ENCODE data around the gene PRKAA1. TPM values are rescaled to one million over a fixed set of nuclear protein-coding genes. Genes with fewer than 3 reads are reported as not detected.

The PRKAA1 gene
- total and polyA plus RNA-seq, 2 donors (not counting 1 experiment from before 2014, with no cell fraction given): 39.9 to 107 TPM

GRCh38 chr5:40842351-40842750, 44.2 kb upstream of the PRKAA1 start:
- peaks cover 4 to 6% of the 10 kb centered on the region in 2 donors for H3K4me1 ChIP-seq (ENCODE audit: control insufficient read depth in 2 of 2, insufficient read depth in 2 of 2, low read length in 2 of 2)
- no peaks in the 10 kb centered on the region for H3K79me2 ChIP-seq (ENCODE audit: control insufficient read depth, insufficient read depth, low read length)
- TF ChIP-seq CTCF (IDR thresholded peaks at IDR 0.05): no peak
- no peak for TF ChIP-seq EZH2 (IDR thresholded peaks at IDR 0.05; ENCODE audit: borderline replicate concordance, insufficient read depth, low read depth, low read length, poor library complexity, severe bottlenecking)
- no peak overlapping the region for H3K9ac ChIP-seq (ENCODE audit: low read length)
- DNase-seq (no peak), ATAC-seq (ENCODE audit: low read depth) (no peak)
- ChIA-PET CTCF (interaction anchor here (1.4 kb wide), 1 partner anchor 36 kb away, joined by 3 read pairs; no protein-coding TSS in a partner anchor), POLR2A (no interaction called here)
- intact Hi-C loops (cut with micrococcal nuclease): no loop called here
- no peaks in the 10 kb centered on the region for H3K27me3 ChIP-seq (replicated peaks in 1 of 4; ENCODE audit: control extremely low read depth in 1 of 4, control insufficient read depth in 3 of 4, insufficient read depth in 4 of 4, low read length in 3 of 4)
- peaks cover 14% of the 10 kb centered on the region for H3K4me1 Mint-ChIP-seq
- H3K36me3 ChIP-seq (replicated peaks in 1 of 2; ENCODE audit: control extremely low read depth in 1 of 2, control insufficient read depth in 1 of 2, extremely low read depth in 1 of 2, insufficient read depth in 2 of 2, low read length in 1 of 2): no peaks in the 10 kb centered on the region
- H3K9me3 Mint-ChIP-seq (ENCODE audit: insufficient read depth): no peaks in the 10 kb centered on the region
- no peak overlapping the region for H3K27ac Mint-ChIP-seq
- no CpG with 5 or more reads among the region's 2 CpGs for WGBS (ENCODE audit: insufficient coverage)
- no peak overlapping the region for H3K27ac ChIP-seq (ENCODE audit: low read length in 2 of 2)
- H4K20me1 ChIP-seq (ENCODE audit: control insufficient read depth, insufficient read depth, low read length, poor library complexity, severe bottlenecking): no peaks in the 10 kb centered on the region
- no peak overlapping the region for H3K4me3 ChIP-seq (ENCODE audit: control extremely low read depth in 1 of 5, extremely low read depth in 1 of 5, insufficient read depth in 1 of 5, low read depth in 2 of 5, low read length in 4 of 5)
- H3K9me3 ChIP-seq (ENCODE audit: control extremely low read depth in 1 of 3, control insufficient read depth in 2 of 3, insufficient read depth in 1 of 3, low read length in 2 of 3): peaks cover 0 to 3% (median 0%) of the 10 kb centered on the region in 3 donors
- H3K27me3 Mint-ChIP-seq: no peaks in the 10 kb centered on the region
- peak overlapping the region; percentile 0 for H3K4me2 ChIP-seq (replicated peaks; ENCODE audit: low read depth, low read length, poor library complexity, severe bottlenecking)
- H2AFZ ChIP-seq (ENCODE audit: insufficient read depth, low read depth, low read length, poor library complexity, severe bottlenecking): no peak overlapping the region
- H3K4me3 Mint-ChIP-seq: no peak overlapping the region

GRCh38 chr5:40841068-40841805, 43.1 kb upstream of the PRKAA1 start, which contains the start of gene CARD6:
Gene CARD6 (plus strand): TSS chr5:40841367. CDS start chr5:40841383, 16 bp downstream.
- no peaks in the 10 kb centered on the region for H3K36me3 ChIP-seq (replicated peaks in 1 of 2; ENCODE audit: control extremely low read depth in 1 of 2, control insufficient read depth in 1 of 2, extremely low read depth in 1 of 2, insufficient read depth in 2 of 2, low read length in 1 of 2)
- peak; percentile 58 for DNase-seq
- H2AFZ ChIP-seq (ENCODE audit: insufficient read depth, low read depth, low read length, poor library complexity, severe bottlenecking): peak within 1 kb of the TSS; percentile 79
- TF ChIP-seq CTCF (IDR thresholded peaks at IDR 0.05): no peak
- no peak for TF ChIP-seq EZH2 (IDR thresholded peaks at IDR 0.05; ENCODE audit: borderline replicate concordance, insufficient read depth, low read depth, low read length, poor library complexity, severe bottlenecking)
- H3K4me1 ChIP-seq (ENCODE audit: control insufficient read depth in 2 of 2, insufficient read depth in 2 of 2, low read length in 2 of 2): peaks cover 4 to 6% of the 10 kb centered on the region in 2 donors
- Mint-ChIP-seq H3K9me3 (ENCODE audit: insufficient read depth) (no peaks in the 10 kb centered on the region), H3K27ac (peak within 1 kb of the TSS; percentile 87), H3K27me3 (no peaks in the 10 kb centered on the region), H3K4me1 (peaks cover 16% of the 10 kb centered on the region), H3K4me3 (peak within 1 kb of the TSS; percentile 81)
- peak within 1 kb of the TSS; percentile 68 for H3K9ac ChIP-seq (ENCODE audit: low read length)
- H3K4me3 ChIP-seq (ENCODE audit: control extremely low read depth in 1 of 5, extremely low read depth in 1 of 5, insufficient read depth in 1 of 5, low read depth in 2 of 5, low read length in 4 of 5): peak within 1 kb of the TSS; percentile 40 to 78 (median 57)
- ChIA-PET POLR2A (interaction anchor here (0.7 kb wide), 1 partner anchor 8 kb away, joined by 3 read pairs; no protein-coding TSS in a partner anchor), CTCF (interaction anchor here (1.1 kb wide), 1 partner anchor 9 kb away, joined by 4 read pairs; no protein-coding TSS in a partner anchor)
- WGBS (ENCODE audit: insufficient coverage): 20% methylated on average over 2 of the region's 9 CpGs
- intact Hi-C loops (cut with micrococcal nuclease): no loop called here
- H3K27me3 ChIP-seq (replicated peaks in 1 of 4; ENCODE audit: control extremely low read depth in 1 of 4, control insufficient read depth in 3 of 4, insufficient read depth in 4 of 4, low read length in 3 of 4): no peaks in the 10 kb centered on the region
- H3K27ac ChIP-seq (ENCODE audit: low read length in 2 of 2): peak within 1 kb of the TSS; percentile 39 to 68
- H3K79me2 ChIP-seq (ENCODE audit: control insufficient read depth, insufficient read depth, low read length): no peaks in the 10 kb centered on the region
- no peaks in the 10 kb centered on the region for H4K20me1 ChIP-seq (ENCODE audit: control insufficient read depth, insufficient read depth, low read length, poor library complexity, severe bottlenecking)
- peak within 1 kb of the TSS; percentile 68 for H3K4me2 ChIP-seq (replicated peaks; ENCODE audit: low read depth, low read length, poor library complexity, severe bottlenecking)
- peaks cover 0 to 3% (median 0%) of the 10 kb centered on the region in 3 donors for H3K9me3 ChIP-seq (ENCODE audit: control extremely low read depth in 1 of 3, control insufficient read depth in 2 of 3, insufficient read depth in 1 of 3, low read length in 2 of 3)
- peak; percentile 31 for ATAC-seq (ENCODE audit: low read depth)
